ENCODE measurements around the gene PAK6. TPM values are rescaled to one million over a fixed set of nuclear protein-coding genes. Genes with fewer than 3 reads are reported as not detected.

Gene PAK6
- total RNA-seq, 4 donors from 2014 or later: 0.94 to 4.6 (median 1.6) TPM

- ATAC-seq: no peak
- no peak overlapping the region for H3K4me3 ChIP-seq
- 80% methylated on average over 1 to 4 of the region's 7 CpGs for WGBS, 2 donors (ENCODE audit: low coverage in 1 of 2)
- no peaks in the 10 kb centered on the region for H3K9me3 ChIP-seq
- no peak for TF ChIP-seq POLR2AphosphoS5 (IDR thresholded peaks at IDR 0.05)
- TF ChIP-seq POLR2A (IDR thresholded peaks at IDR 0.05): no peak
- no peak for TF ChIP-seq EP300 (IDR thresholded peaks at IDR 0.05)
- TF ChIP-seq, protein P1, sequence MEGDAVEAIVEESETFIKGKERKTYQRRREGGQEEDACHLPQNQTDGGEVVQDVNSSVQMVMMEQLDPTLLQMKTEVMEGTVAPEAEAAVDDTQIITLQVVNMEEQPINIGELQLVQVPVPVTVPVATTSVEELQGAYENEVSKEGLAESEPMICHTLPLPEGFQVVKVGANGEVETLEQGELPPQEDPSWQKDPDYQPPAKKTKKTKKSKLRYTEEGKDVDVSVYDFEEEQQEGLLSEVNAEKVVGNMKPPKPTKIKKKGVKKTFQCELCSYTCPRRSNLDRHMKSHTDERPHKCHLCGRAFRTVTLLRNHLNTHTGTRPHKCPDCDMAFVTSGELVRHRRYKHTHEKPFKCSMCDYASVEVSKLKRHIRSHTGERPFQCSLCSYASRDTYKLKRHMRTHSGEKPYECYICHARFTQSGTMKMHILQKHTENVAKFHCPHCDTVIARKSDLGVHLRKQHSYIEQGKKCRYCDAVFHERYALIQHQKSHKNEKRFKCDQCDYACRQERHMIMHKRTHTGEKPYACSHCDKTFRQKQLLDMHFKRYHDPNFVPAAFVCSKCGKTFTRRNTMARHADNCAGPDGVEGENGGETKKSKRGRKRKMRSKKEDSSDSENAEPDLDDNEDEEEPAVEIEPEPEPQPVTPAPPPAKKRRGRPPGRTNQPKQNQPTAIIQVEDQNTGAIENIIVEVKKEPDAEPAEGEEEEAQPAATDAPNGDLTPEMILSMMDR (IDR thresholded peaks at IDR 0.05): no peak
- H3K27ac ChIP-seq: no peak overlapping the region
- peaks cover 0 to 33% (median 21%) of the 10 kb centered on the region in 3 donors for H3K4me1 ChIP-seq
- no peaks in the 10 kb centered on the region for H3K36me3 ChIP-seq
- H3K27me3 ChIP-seq: peaks cover 51% of the 10 kb centered on the region
Measured at GRCh38 chr15:40286061-40286532, 47.2 kb downstream of the PAK6 start.

DNA sequence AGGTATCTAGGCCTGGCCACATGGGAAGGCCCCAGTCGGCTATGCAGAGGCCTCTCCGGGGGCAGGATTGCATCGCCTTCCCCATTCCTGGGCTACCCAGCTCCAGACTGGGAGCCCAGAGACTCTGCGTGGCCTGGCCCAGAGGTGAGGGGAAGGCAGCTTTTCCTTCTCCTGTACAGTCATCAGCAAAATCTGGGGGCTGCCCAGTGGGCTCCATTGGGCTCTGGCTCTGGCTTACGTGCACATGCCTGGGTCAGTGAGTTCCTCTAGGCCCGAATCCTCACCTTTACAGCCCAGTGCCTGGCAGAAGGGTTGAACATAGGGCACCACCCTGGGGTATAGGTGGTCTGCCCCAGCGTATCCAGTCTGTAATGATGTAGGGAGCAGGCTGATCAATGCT is 47.9 kb downstream of the PAK6 start:
- Histone ChIP-seq H3K27me3 (peaks cover 44% of the 10 kb centered on the region), H3K9me3 (no peaks in the 10 kb centered on the region), H3K4me3 (no peak overlapping the region), H3K4me1 (peaks cover 0 to 33% (median 23%) of the 10 kb centered on the region in 3 donors), H3K27ac (no peak overlapping the region), H3K36me3 (no peaks in the 10 kb centered on the region)
- TF ChIP-seq EP300 (IDR thresholded peaks at IDR 0.05) (no peak), POLR2A (IDR thresholded peaks at IDR 0.05) (no peak), POLR2AphosphoS5 (IDR thresholded peaks at IDR 0.05) (no peak)
- TF ChIP-seq, protein P1 (IDR thresholded peaks at IDR 0.05): no peak
- WGBS, 2 donors (ENCODE audit: low coverage in 1 of 2): no CpG with 5 or more reads among the region's 7 CpGs
- ATAC-seq: no peak

- H3K4me1 ChIP-seq: peaks cover 0 to 27% (median 19%) of the 10 kb centered on the region in 3 donors
- TF ChIP-seq EP300 (IDR thresholded peaks at IDR 0.05): no peak
- TF ChIP-seq POLR2AphosphoS5 (IDR thresholded peaks at IDR 0.05): no peak
- TF ChIP-seq POLR2A (IDR thresholded peaks at IDR 0.05): no peak
- TF ChIP-seq, protein P1 (IDR thresholded peaks at IDR 0.05): no peak
- no peaks in the 10 kb centered on the region for H3K36me3 ChIP-seq
- no peaks in the 10 kb centered on the region for H3K9me3 ChIP-seq
- ATAC-seq: no peak
- H3K4me3 ChIP-seq: no peak overlapping the region
- peaks cover 36% of the 10 kb centered on the region for H3K27me3 ChIP-seq
- 71% methylated on average over 1 of the region's 3 CpGs; no CpG with 5 or more reads in 1 of the 2 donors for WGBS, 2 donors (ENCODE audit: low coverage in 1 of 2)
- H3K27ac ChIP-seq: no peak overlapping the region
Measured at GRCh38 chr15:40287505-40287904, 48.6 kb downstream of the PAK6 start.

- Histone ChIP-seq H3K36me3 (no peaks in the 10 kb centered on the region), H3K27ac (no peak overlapping the region), H3K4me3 (no peak overlapping the region), H3K4me1 (peaks cover 0 to 22% (median 14%) of the 10 kb centered on the region in 3 donors), H3K9me3 (no peaks in the 10 kb centered on the region), H3K27me3 (peaks cover 32% of the 10 kb centered on the region)
- ATAC-seq: no peak
- no CpG with 5 or more reads among the region's 4 CpGs for WGBS, 2 donors (ENCODE audit: low coverage in 1 of 2)
- TF ChIP-seq EP300 (IDR thresholded peaks at IDR 0.05) (no peak), POLR2AphosphoS5 (IDR thresholded peaks at IDR 0.05) (no peak), POLR2A (IDR thresholded peaks at IDR 0.05) (no peak)
- TF ChIP-seq, protein P1 (IDR thresholded peaks at IDR 0.05): no peak
Measured at GRCh38 chr15:40287968-40288367, 49.1 kb downstream of the PAK6 start.

DNA sequence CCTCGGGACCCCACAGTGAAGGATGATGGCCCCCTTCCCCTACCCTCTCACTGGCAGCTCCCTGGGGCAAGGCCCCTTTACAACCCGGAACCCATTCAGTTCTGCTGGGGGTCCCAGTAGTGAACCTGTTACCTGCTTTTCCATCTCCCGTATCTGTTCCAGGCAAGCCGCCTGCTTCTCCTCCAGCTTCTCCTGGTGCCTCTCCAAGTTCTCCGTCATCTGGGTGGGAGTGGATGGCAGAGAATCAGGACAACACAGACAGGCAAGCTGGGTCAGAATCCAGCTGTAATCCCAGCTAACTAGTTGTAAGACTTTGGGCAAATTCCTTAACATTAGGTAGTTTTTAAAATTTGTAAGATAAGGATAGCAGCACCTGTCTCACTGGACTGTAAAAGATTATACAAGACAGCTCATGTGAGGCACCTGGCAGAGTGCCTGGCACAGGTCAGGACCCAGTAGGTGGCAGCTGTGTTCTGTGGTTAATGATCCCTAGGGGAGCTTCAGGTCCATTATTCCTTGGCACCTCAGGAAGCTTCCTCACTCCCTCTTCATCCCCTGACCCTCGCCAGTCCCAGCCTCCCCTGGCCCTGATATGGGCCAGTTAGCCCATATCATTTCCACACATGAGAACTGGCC is 50.4 kb downstream of the PAK6 start:
- Histone ChIP-seq H3K4me1 (peaks cover 0 to 15% (median 10%) of the 10 kb centered on the region in 3 donors), H3K27me3 (peaks cover 19% of the 10 kb centered on the region), H3K36me3 (no peaks in the 10 kb centered on the region), H3K27ac (no peak overlapping the region), H3K4me3 (no peak overlapping the region), H3K9me3 (no peaks in the 10 kb centered on the region)
- no peak for ATAC-seq
- no peak for TF ChIP-seq EP300 (IDR thresholded peaks at IDR 0.05)
- 64 to 100% methylated on average over 1 to 6 of the region's 6 CpGs for WGBS, 2 donors (ENCODE audit: low coverage in 1 of 2)

Data from gastroesophageal sphincter (tissue), 4 donors.